22Rv1 (cell line): Measurements from ENCODE around the gene BACH1.

Experiments
- ZFX ChIP-seq: fragments of 450-650 bp; IDR thresholded peaks from 2 replicates; pipeline ENCODE4 v1.6.1; 2017; ENCODE audit warnings: antibody characterized with exemption, borderline replicate concordance
- TF ChIP-seq, protein P1 (sequence below): fragments of 450-650 bp; IDR thresholded peaks from 2 replicates; pipeline ENCODE4 v1.5.1; 2017; ENCODE audit warnings: mild to moderate bottlenecking

DNA sequence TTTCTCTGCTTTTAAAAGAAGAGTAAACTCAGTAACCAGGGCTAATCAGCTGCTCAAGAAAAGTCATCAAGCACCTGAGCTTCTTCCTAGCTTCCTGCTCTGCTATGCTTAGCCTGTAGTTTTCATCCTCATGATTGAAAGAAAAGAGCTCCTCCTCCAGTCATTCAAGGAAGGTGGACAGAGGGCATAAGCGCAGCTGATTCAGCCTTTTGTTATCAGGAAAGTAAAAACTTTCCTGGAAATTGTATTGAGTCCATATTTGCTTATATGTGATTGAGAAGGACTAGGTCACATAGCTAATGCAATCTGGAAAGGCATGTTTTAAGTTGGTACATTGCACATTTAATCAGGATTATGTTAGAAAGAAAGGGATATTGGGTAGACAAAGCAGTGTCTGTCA, 8.5 kb upstream of the BACH1 start:
- TF ChIP-seq, protein P1, sequence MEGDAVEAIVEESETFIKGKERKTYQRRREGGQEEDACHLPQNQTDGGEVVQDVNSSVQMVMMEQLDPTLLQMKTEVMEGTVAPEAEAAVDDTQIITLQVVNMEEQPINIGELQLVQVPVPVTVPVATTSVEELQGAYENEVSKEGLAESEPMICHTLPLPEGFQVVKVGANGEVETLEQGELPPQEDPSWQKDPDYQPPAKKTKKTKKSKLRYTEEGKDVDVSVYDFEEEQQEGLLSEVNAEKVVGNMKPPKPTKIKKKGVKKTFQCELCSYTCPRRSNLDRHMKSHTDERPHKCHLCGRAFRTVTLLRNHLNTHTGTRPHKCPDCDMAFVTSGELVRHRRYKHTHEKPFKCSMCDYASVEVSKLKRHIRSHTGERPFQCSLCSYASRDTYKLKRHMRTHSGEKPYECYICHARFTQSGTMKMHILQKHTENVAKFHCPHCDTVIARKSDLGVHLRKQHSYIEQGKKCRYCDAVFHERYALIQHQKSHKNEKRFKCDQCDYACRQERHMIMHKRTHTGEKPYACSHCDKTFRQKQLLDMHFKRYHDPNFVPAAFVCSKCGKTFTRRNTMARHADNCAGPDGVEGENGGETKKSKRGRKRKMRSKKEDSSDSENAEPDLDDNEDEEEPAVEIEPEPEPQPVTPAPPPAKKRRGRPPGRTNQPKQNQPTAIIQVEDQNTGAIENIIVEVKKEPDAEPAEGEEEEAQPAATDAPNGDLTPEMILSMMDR, result no peak
- no peak for TF ChIP-seq ZFX
